Breast epithelium (tissue), 4 donors: Measurements from ENCODE around the gene SDR42E2. TPM values are rescaled to one million over a fixed set of nuclear protein-coding genes. Genes with fewer than 3 reads are reported as not detected.
"Not testable (repeated sequence)": the region's sequence is repeated elsewhere in the genome, so short reads cannot be mapped to it uniquely, and the experiment has no call there.

ENCODE experiments used
- DNase-seq, 2 donors: peaks; one replicate each; pipeline ENCODE4 v3.0.0-alpha.2; 2019; ENCODE audit warnings: low spot score in 2 of 2
- H3K27ac ChIP-seq, 2 donors: fragments of 200-600 bp; sonication (generic) in 1 of 2; one replicate each; pipeline ENCODE4 v1.5.1; 2016 to 2019; ENCODE audit warnings: mild to moderate bottlenecking in 1 of 2
- H3K27me3 ChIP-seq, 2 donors: fragments of 200-600 bp; sonication (generic) in 1 of 2; one replicate each; pipeline versions ENCODE4 v1.5.1 to v1.6.0; 2017 to 2019; ENCODE audit warnings: control low read depth in 1 of 2, mild to moderate bottlenecking in 1 of 2
- H3K36me3 ChIP-seq: fragments of 200-600 bp; one replicate; pipeline ENCODE4 v1.5.1; 2019
- H3K4me1 ChIP-seq, 2 donors: fragments of 200-600 bp; sonication (generic); one replicate each; pipeline ENCODE4 v1.5.1; 2016 to 2019; ENCODE audit warnings: control low read depth in 1 of 2
- H3K4me3 ChIP-seq, 3 donors: fragments of 200-600 bp; sonication (generic); 1 replicate in 2 of 3; 2 replicates in 1 of 3; pipeline ENCODE4 v1.5.1; 2016 to 2019; ENCODE audit warnings: mild to moderate bottlenecking in 3 of 3, moderate library complexity in 2 of 3
- H3K9me3 ChIP-seq, 2 donors: fragments of 200-600 bp; sonication (generic) in 1 of 2; one replicate each; pipeline ENCODE4 v1.5.1; 2016 to 2019; ENCODE audit warnings: control low read depth in 1 of 2
- CTCF ChIP-seq, 3 donors: fragments of 450-650 bp; IDR thresholded peaks; one replicate each; pipeline ENCODE4 v1.5.1; 2016 to 2017; ENCODE audit warnings: antibody characterized with exemption in 3 of 3, mild to moderate bottlenecking in 3 of 3, moderate library complexity in 3 of 3
- POLR2A ChIP-seq: fragments of 450-650 bp; IDR thresholded peaks from one replicate; pipeline ENCODE4 v1.6.1; 2016; ENCODE audit warnings: antibody characterized with exemption, mild to moderate bottlenecking, moderate library complexity
- POLR2AphosphoS5 ChIP-seq, 3 donors: sonication (generic); formaldehyde crosslinking; IDR thresholded peaks; one replicate each; pipeline ENCODE4 v1.6.1; 2017; ENCODE audit warnings: antibody characterized with exemption in 3 of 3
- intact Hi-C: fragments of 100-400 bp; cut with DNase I; formaldehyde crosslinking; loops from one replicate; pipeline ENCODE4 v1.15.1; 2023; ENCODE audit warnings: low total_unique reads
- total RNA-seq, 3 donors: library from RNA; depleted of rRNA; stranded (reverse); fragments of >200 nt; gene quantifications; one replicate each; pipeline ENCODE4 v1.1.0, GENCODE V29; 2016

The SDR42E2 gene
- total RNA-seq, 3 donors from 2014 or later, result 0.16 TPM; not detected in 2

GRCh38 chr16:22123146-22123545 is 39.2 kb upstream of the SDR42E2 start:
- Histone ChIP-seq H3K27me3 (no peaks in the 10 kb centered on the region), H3K36me3 (no peaks in the 10 kb centered on the region), H3K4me3 (no peak overlapping the region), H3K9me3 (no peaks in the 10 kb centered on the region), H3K4me1 (no peaks in the 10 kb centered on the region), H3K27ac (no peak overlapping the region)
- TF ChIP-seq POLR2A, result no peak
- no peak for TF ChIP-seq CTCF (IDR thresholded peaks at IDR 0.05)
- TF ChIP-seq POLR2AphosphoS5 (IDR thresholded peaks at IDR 0.05), result no peak
- no peak for DNase-seq
- intact Hi-C loops, result no loop called here

- Histone ChIP-seq H3K27me3 (no peaks in the 10 kb centered on the region), H3K4me3 (no peak overlapping the region), H3K27ac (no peak overlapping the region), H3K9me3 (no peaks in the 10 kb centered on the region), H3K4me1 (no peaks in the 10 kb centered on the region), H3K36me3 (no peaks in the 10 kb centered on the region)
- no peak for DNase-seq
- intact Hi-C loops, result no loop called here
- no peak for TF ChIP-seq CTCF (IDR thresholded peaks at IDR 0.05)
- no peak for TF ChIP-seq POLR2A
- no peak for TF ChIP-seq POLR2AphosphoS5 (IDR thresholded peaks at IDR 0.05)
These were observed 38.4 kb upstream of the SDR42E2 start for GRCh38 chr16:22123759-22124490.

GRCh38 chr16:22124583-22125284 is 37.6 kb upstream of the SDR42E2 start:
- DNase-seq, result no peak
- Histone ChIP-seq H3K36me3 (no peaks in the 10 kb centered on the region), H3K27me3 (no peaks in the 10 kb centered on the region), H3K4me1 (no peaks in the 10 kb centered on the region), H3K27ac (no peak overlapping the region), H3K4me3 (no peak overlapping the region), H3K9me3 (no peaks in the 10 kb centered on the region)
- no peak for TF ChIP-seq POLR2AphosphoS5 (IDR thresholded peaks at IDR 0.05)
- TF ChIP-seq POLR2A, result no peak
- no peak for TF ChIP-seq CTCF (IDR thresholded peaks at IDR 0.05)
- intact Hi-C loops, result no loop called here

GRCh38 chr16:22126037-22126558 is 36.2 kb upstream of the SDR42E2 start:
- intact Hi-C loops, result no loop called here

GRCh38 chr16:22128537-22128936 is 33.8 kb upstream of the SDR42E2 start:
- H3K4me3 ChIP-seq, H3K4me1 ChIP-seq, H3K9me3 ChIP-seq, H3K27me3 ChIP-seq, H3K36me3 ChIP-seq, H3K27ac ChIP-seq, DNase-seq, intact Hi-C loops: not testable (repeated sequence)

More at GRCh38 chr16:22126037-22126558, 36.2 kb upstream of the SDR42E2 start:
- no peaks in the 10 kb centered on the region for H3K9me3 ChIP-seq
- no peaks in the 10 kb centered on the region for H3K27me3 ChIP-seq
- TF ChIP-seq CTCF (IDR thresholded peaks at IDR 0.05) (no peak), POLR2A (no peak), POLR2AphosphoS5 (IDR thresholded peaks at IDR 0.05) (no peak)
- no peak for DNase-seq
- no peak overlapping the region for H3K27ac ChIP-seq
- no peaks in the 10 kb centered on the region for H3K4me1 ChIP-seq
- no peaks in the 10 kb centered on the region for H3K36me3 ChIP-seq
- H3K4me3 ChIP-seq, result no peak overlapping the region
